NOMO-1 (cell line): Measurements from ENCODE around the gene GGPS1.
A peak's percentile ranks its signal among the peaks of the same experiment; 100 is the strongest.
"Not testable (repeated sequence)": the region's sequence is repeated elsewhere in the genome, so short reads cannot be mapped to it uniquely, and the experiment has no call there.

Experiments used
- DNase-seq, 2 experiments: peaks; one replicate each; lab custom pipeline; 2025; ENCODE audit not compliant: unreplicated experiment in 2 of 2; lab: John Stamatoyannopoulos, UW

The GGPS1 gene

DNA sequence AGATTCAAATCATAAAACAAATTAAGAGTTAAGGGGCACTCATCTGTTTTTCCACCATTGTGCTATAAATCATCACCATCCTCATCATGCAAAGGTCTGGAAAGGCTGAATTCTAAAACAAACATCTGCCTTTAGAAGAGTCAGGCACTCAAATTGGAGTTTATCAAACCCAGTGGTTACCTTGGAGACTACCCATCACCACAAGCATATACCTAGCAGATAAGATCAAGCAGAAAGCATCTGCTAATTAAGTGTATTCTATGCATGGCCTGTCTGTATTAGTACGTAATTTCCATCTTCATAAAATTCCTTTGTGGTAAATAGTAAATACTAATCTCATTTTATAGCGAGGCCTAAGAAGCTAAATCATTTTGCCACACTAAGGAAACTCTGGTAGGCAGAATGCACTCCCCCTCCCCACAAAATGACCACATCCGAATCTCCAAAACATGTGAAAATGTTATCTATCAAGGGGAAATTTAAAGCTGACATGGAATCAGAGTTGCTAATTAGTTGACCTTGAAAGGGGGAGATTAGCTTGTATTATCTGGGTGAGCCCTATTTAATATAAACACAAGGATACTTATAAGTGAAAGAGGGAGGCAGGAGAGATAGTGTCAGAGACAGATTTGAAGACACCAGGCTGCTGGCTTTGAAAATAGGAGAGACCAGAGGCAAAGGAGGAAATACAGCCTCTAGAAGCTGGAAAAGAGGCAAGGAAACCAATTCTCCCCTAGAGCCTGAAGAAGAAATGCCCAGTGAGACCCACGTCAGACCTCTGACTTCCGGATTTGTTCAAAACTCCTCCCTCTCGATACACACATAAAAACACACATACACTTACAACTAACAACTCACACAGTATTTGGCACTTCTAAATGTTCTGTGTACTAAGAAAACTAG lies 23.6 kb upstream of the GGPS1 start:
- DNase-seq, result no peak

DNA sequence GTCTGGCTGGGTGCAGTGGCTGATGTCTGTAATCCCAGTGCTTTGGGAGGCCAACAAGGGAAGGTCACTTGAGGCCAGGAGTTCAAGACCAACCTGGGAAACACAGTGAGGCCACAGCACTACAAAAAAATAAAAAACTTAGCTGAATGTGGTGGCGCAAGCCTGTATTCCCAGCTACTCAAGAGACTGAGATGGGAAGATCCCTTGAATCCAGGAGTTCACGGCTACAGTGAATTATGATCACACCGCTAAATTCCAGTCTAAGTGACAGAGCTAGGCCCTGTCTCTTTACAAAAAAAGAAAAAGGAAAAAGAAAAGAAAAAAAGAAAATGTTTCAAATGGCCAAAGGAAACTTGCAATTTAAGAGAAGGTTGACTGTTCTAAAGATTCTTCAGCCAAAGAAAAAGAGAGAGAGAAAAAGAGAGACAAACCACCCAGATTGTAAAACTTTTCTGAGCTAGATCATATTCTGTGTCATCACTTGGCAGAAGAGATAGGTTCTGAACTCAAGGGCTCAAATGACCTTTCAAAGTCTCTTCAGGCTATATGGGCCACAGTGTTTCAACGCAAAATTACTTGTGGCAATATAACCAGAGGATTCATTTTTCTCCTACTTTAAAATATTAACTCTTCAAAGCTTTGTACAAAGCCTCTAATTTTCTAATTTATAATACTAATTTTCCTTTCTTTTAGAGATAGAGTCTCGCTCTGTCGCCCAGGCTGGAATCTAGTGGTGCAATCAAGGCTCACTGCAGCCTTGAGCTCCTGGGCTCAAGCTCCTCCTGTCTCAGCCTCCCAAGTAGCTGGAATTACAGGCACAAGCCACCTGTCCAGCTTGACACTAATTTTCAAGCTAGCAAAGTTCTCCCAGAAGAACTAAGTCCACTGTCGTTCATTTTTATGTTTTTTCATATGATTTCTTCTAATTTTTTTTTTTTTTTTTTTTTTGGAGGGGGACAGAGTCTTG lies 20.9 kb upstream of the GGPS1 start:
- no peak for DNase-seq

DNA sequence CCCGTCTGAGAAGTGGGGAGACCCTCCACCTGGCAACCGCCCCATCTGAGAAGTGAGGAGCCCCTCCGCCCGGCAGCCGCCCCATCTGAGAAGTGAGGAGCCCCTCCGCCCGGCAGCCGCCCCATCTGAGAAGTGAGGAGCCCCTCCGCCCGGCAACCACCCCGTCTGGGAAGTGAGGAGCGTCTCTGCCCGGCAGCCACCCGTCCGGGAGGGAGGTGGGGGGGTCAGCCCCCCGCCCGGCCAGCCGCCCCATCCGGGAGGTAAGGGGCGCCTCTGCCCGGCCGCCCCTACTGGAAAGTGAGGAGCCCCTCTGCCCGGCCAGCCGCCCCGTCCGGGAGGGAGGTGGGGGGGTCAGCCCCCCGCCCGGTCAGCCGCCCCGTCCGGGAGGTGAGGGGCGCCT lies 19.2 kb upstream of the GGPS1 start:
- DNase-seq, result not testable (repeated sequence)

DNA sequence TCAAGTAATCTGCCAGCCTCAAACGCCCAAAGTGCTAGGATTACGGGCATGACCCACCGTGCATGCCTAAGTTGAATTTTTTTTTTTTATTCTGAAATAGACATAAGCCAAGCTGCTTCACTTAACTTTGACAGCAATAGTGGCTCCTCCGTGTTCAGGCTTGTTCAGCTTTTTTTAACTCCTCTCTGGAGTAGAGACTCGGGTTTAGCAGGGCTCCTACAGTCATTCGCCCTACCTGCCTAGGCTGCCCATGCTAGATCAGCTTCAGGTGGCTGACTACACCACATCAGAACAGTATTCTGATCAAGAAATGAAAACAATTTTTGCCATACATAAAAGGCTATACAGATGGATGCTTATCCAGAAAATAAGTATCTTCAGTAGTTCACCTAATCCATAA lies 15.1 kb upstream of the GGPS1 start:
- no peak for DNase-seq

DNA sequence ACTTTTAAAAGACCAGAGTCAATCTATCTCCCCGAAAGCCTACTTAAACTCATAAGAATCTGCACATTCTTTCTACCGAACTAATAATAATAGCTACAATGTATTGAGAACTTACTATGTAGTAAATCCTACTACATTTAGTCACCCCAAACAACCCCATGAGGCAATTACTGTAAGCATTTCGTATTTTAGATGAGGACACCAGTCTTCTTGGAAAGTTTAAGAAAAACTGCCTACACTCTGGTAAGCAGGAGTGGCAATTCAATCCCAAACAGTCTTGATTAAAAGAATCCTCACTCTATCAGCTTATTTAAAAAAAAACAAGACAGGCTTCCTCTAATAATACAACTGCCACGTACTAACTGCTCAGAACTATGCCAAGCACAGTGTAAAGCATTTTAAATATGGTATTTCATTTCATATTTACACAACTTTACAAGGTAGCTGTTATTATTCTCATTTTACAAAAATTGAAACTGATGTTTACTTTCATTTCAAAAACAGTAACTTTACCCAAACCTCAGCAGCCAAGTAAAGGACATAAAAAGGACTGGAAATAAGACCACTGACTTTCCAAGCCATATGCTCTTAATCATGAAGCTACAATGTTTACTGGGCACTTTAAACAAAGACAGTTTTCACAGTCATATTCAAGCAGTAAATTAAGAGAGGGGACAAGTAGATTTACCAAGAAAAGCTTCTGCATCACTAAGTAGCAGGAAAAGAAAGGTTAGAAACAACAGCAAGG lies 14.3 kb upstream of the GGPS1 start:
- no peak for DNase-seq

DNA sequence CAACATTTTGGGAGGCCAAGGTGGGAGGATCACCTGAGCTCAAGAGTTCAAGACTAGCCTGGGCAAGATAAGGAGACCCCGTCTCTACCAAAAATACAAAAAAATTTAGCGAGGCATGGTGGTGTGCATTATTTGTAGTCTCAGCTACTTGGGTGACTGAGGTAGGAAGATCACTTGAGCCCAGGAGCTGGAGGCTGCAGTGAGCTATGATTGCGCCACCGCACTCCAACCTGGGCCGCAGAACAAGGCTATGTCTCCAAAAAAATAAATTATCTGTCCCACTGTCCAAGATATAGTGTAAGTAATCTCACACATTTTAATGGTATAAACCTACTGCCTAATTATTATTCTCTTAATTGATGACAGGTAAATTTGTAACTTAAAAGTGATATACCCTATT lies 13.2 kb upstream of the GGPS1 start:
- DNase-seq, result no peak

DNA sequence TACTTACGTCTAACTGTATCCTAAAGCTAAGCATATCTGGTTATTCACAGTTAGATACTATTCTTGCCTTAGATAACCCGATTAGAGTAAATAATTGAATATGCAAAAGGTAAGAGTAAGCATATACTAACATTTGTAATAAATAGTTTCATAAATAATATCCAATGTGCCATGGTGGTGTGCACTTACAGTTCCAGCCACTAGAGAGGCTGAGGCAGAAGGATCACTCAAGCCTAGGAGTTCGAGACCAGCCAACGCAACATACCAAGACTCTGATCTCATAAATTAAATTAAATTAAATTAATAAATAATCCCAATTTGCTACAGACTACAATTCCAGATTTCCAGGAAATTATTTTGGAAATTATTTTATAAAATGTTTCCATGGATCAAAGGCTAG lies 12.6 kb upstream of the GGPS1 start:
- DNase-seq, result no peak

DNA sequence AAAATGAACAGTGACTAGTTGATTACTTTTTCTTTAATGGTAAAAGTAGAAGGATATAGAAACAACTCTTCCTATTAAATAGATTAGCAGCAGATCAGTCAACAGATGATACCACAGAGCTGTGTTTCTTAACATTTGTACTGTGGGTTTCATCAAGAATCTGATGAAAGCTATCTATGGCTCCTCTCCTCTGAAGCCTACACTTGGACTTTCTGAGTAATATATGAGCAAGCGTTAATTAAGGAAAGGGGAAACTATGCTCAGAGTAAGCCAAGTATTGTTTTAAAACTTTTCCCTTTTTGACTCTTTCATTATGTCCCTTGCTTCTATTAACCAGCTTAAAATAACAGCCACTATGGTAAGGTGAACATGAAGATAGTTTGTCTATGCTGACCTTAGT lies 11.2 kb upstream of the GGPS1 start:
- peak; percentile 8 to 22 for DNase-seq

DNA sequence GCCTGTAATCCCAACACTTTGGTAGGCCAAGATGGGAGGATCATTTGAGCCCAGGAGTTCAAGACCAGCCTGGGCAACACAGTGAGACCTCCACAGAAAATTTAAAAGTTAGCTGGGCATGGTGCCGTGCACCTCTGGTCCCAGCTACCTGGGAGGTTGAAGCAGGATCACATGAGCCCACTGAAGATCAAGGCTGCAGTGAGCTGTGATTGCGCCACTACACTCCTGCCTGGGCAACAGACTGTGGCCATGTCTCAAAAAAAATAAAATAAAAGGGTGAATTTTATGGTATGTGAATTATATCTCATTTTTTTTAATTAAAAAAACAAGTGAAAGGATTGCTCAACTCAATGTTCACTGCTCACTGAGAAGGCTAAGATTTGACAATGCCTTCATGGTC lies 9.1 kb upstream of the GGPS1 start:
- DNase-seq, result no peak

DNA sequence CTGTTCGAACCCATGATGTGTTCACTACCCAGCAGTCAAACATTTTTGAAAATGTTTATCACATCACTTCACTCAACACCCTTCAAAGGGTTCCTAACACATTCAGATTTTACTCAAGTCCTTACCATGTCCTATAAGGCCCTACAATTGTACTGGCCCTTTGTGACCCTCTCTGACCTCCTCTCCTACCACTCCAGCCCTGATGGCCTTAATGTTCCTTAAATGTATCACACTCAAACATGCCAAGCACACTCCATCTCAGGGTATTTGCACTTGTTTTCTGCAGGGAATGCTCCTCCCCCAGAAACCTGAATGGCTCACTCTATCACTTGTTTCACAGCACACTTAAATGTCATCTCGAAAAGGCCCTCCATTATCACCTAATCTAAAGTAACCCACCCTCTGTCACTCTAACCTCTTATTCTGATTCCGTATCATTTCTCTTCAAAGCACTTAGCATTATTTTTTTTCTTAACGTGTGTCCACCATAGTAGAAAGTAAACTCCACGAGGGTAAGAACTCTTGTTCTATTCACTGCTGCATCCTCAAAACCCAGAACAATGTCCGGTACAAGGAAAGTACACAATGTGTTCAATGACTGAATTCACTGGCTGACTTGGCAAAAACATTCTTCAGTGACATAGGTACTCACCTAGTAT lies 7.7 kb upstream of the GGPS1 start:
- no peak for DNase-seq

DNA sequence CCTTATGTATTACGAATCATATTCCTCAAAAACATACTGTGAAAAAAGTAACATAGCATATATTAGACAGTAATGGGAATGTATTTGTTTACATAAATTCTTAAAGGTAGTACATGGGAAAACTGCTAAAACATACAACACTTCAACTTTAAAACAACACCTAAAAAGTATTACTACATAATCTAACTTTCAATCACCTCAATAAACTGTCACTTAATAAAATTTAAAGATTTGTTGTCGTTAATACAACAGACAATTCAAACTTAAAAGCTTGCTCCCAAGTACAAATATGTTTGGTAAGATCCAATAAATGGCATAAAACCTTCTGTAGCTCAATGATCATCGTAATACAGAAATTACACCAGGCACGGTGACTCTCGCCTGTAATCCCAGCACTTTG lies 4.1 kb upstream of the GGPS1 start:
- no peak for DNase-seq

DNA sequence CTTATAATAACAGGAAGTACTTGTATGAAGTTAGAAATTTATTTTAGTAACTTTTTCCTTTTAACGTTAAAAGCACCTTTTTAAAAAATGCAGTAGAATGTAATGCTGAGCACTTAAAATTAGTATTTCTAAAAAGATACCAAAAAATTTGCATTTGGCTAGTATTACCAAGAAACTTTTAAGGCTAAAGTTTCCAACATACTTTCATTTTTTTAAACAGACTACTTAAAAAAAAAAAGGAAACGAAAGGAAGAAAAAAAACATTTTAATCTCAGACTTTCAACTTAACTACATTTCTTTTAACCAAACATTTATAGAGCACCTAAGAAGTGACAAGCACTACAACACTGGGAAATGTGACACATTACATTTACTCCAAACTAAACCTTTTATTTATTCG lies 3.2 kb upstream of the GGPS1 start:
- DNase-seq, result peak in 1 of 2 experiments; percentile 35

DNA sequence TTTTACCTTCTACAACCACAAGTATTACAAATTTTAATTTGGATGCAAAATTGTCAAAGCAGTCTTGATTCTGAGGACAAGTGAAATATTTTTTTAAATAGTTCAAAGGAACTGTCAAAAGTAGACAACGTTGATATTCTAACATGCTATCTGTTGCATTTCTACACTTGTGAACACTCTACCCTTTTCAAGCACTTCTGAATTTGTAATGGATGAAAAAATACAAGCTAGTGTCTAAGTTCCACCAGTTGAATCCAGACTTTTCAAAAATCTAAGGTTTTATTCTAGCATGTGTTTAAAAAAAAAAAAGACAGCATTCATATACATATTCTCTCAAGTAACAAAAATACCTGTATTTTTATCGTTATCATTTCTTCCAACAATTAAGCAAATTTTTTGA lies 2.5 kb upstream of the GGPS1 start:
- no peak for DNase-seq

DNA sequence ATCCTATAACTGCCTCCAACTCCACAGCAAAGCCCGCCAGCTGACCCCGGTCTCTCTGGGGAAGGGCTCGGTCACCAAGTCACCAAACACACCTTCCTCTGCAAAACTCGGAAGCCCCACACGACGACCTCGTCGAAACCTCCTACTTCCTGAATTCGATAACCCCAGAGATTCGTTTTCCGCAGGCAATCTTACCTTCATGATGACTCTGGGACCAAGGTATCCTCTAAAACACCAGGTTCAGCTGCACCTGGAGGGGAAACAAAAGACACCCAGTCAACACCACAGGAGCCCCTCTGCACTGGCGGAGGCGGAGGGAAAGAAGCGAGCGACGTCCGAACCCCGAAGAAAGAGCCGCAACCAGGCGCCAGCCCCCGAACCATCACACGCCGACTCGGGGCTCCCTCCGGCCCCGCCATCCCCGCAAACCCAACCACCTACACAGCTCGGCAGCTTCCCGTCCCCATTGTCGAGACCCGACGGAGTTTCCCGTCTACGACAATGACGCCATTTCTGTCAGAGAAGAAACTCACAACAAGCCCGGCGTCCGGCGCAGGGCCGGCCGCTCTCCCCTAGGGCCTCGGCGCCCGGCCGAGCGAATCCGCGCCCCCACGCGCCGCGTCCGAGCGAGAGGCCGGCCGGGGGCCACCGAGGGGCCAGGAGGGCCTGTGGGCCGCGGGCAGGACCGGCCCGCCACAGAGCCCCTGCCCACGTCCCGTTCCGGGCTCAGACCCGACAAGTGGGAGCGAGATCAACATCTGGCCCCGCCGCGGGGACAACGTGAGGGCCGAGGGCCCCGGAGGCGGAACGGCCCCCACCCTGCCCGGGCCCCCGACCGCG lies 1.4 kb upstream of the GGPS1 start:
- peak; percentile 50 to 81 for DNase-seq

DNA sequence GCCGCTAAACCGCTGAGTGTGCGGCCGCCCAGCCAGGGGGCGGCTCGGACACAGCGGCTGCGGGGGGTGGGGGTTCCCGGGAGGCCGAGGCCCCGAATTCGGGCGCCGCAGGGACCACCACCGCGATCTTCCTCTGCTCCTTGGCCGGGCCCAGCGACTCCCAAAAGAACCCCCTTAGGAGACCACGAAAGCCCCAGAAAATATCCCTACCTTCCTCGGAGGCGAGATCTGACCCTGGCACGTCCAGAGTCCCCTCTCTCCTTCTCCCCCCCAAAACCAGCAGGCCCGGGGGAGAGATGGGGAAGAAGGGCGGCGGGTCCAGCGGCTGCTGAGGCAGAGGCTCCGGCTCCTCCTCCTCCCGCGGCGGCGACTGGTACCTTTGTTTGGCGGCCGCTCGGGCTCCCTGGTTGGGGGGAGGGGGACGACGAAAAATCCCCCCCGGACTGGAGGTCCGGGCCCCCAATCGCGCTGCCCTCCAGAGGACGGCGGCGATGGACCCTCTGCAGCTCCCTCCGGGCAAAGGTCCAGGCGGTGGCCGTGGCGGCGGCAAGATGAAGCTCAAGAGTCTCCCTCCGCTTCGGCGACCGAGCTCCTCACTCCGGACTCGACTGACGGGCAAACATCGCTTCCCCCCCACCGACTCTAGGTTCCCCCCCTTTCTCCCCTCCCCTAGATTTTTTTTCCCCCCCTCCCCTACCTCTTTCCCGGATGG lies 655 bp upstream of the GGPS1 start, which contains the start of gene ARID4B:
Gene ARID4B, minus strand, starts transcription at position 621 of the 712 bp plus-strand sequence. CDS start 1,260 bp downstream, outside the sequence.
- peak in 1 of 2 experiments; percentile 28 for DNase-seq

DNA sequence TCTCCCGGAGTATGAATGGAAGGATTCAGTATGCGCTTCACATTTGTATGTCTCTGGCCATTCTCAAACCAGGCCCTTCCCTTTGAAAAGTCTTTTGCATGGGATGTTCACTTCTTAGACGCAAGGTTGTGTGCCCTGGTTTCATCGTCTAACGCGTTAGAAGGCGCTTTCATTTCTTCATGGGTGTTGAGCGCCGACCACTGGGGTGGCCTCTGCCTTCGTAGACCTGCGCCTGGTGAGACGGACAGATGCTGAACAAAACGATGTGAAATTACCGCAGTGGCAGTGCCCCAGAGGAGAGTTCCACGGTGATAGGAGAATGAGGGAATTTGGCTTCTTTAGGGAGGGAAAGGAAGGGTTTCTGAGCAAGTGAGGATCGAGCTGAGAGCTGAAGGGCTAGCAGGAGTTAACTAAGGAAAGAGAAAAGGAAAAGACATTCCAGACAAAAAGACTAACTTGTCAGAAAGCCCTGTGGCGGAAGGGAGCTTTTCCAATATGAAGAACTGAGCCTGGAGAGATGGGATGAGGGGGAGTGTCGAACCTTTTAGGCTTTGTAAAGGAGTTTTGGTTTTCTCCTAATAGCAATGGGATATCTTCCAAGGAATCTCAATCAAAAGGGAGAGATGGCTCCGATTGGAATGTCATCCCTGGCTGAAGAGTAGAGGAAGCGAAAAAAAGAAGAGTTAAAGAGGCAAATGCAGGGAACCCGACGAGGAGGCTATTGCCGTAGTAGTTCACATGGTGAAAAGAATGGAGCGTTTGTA lies 951 bp downstream of the GGPS1 start:
- DNase-seq, result peak; percentile 45 to 81

DNA sequence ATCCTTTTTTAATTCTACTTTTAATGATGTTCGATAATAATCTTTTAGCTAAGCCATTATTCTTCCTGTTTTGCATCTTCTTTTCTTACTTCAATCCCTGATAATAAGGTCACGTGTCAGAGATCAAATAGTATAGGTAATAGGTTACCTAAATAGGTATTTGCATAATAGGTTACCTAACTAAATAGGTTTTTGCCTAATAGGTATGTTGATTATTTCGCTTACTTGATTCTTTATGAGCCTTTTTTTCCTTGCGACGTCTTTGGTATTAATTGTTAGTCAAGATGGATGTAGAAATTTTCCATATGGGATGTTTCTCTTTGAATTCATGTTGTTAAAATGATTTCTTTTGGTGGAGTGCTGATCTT lies 2.5 kb downstream of the GGPS1 start:
- no peak for DNase-seq

DNA sequence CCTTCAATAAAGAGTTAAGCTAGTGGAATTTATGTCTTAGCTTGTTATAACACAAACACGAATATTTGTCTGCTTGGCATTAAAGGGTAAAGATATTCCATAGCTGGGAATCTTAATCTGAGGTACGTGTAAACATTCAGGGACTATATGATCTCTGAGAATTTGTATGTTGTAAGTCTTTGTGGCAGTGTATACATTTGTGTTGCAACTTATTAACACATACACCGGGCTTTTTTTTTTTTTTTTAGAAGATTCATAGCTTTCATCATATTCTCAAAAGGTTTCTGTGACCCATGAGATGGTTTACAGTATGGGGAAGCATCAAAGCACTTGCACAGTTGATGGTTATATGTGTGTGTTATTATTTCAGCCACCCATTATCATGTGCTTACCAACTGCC lies 3.0 kb downstream of the GGPS1 start:
- DNase-seq, result peak in 1 of 2 experiments; percentile 22
